Peyer's patch (tissue), 4 donors: ENCODE results near the gene MOB3A.
"Not testable (repeated sequence)": the region's sequence is repeated elsewhere in the genome, so short reads cannot be mapped to it uniquely, and the experiment has no call there.

ENCODE experiments used
- POLR2A ChIP-seq, 2 donors: fragments of 450-650 bp; IDR thresholded peaks; one replicate each; pipeline ENCODE4 v1.5.1; 2017; ENCODE audit warnings: antibody characterized with exemption in 2 of 2, mild to moderate bottlenecking in 2 of 2, moderate library complexity in 2 of 2
- TF ChIP-seq, protein P1 (sequence below), 6 experiments: fragments of 450-650 bp in 4 of 6; fragments of 200-600 bp in 2 of 6; sonication (generic) in 1 of 6; IDR thresholded peaks; one replicate each; pipeline ENCODE4 v1.5.1; 2017 to 2019; ENCODE audit warnings: antibody characterized with exemption in 6 of 6, mild to moderate bottlenecking in 3 of 6, moderate library complexity in 1 of 6

DNA sequence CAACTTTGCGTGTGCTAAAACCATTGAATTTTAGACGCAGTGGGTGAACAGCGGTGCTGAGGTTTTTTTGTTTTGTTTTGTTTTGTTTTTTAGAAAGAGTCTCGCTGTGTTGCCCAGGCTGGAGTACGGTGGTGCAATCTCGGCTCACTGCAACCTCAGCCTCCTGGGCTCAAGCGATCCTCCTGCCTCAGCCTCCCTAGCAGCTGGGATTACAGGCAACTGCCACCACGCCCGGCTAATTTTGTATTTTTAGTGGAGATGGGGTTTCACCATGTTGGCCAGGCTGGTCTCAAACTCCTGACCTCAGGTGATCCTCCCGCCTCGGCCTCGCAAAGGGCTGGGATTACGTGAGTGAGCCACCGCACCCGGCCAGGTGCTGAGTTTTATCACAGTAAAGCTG is 61.9 kb downstream of the MOB3A start:
- TF ChIP-seq, protein P1, sequence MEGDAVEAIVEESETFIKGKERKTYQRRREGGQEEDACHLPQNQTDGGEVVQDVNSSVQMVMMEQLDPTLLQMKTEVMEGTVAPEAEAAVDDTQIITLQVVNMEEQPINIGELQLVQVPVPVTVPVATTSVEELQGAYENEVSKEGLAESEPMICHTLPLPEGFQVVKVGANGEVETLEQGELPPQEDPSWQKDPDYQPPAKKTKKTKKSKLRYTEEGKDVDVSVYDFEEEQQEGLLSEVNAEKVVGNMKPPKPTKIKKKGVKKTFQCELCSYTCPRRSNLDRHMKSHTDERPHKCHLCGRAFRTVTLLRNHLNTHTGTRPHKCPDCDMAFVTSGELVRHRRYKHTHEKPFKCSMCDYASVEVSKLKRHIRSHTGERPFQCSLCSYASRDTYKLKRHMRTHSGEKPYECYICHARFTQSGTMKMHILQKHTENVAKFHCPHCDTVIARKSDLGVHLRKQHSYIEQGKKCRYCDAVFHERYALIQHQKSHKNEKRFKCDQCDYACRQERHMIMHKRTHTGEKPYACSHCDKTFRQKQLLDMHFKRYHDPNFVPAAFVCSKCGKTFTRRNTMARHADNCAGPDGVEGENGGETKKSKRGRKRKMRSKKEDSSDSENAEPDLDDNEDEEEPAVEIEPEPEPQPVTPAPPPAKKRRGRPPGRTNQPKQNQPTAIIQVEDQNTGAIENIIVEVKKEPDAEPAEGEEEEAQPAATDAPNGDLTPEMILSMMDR (IDR thresholded peaks at IDR 0.05) = not testable (repeated sequence)
- TF ChIP-seq POLR2A (IDR thresholded peaks at IDR 0.05) = not testable (repeated sequence)
